ENCODE data around the gene CNTN4. TPM values are rescaled to one million over a fixed set of nuclear protein-coding genes. Genes with fewer than 3 reads are reported as not detected.

CNTN4 gene
- total RNA-seq, 1 donor from 2014 or later, result 5.2 TPM

- H3F3A ChIP-seq (ENCODE audit: low read depth), result no peaks in the 10 kb centered on the region
- H3K36me3 ChIP-seq, result no peaks in the 10 kb centered on the region
- H3K4me2 ChIP-seq, result no peak overlapping the region
- Mint-ChIP-seq H3K36me3 (no peaks in the 10 kb centered on the region), H3K27me3 (ENCODE audit: insufficient read depth, low read depth) (no peaks in the 10 kb centered on the region), H3K4me1 (no peaks in the 10 kb centered on the region), H3K4me3 (no peak overlapping the region), H3K27ac (no peak overlapping the region), H3K9me3 (no peaks in the 10 kb centered on the region)
- H3K27ac ChIP-seq, result no peak overlapping the region
- no peaks in the 10 kb centered on the region for H3K27me3 ChIP-seq
- TF ChIP-seq CTCF (IDR thresholded peaks at IDR 0.05), result no peak
- TF ChIP-seq EZH2phosphoT487 (IDR thresholded peaks at IDR 0.05), result no peak
- no peaks in the 10 kb centered on the region for H3K9me3 ChIP-seq (ENCODE audit: low read depth)
- no peak for DNase-seq (ENCODE audit: low spot score)
- H3K9ac ChIP-seq, result no peak overlapping the region
- no peaks in the 10 kb centered on the region for H3K79me2 ChIP-seq (ENCODE audit: low read depth)
- no peak overlapping the region for H3K4me3 ChIP-seq
- peaks cover 6% of the 10 kb centered on the region for H3K4me1 ChIP-seq
- H2AFZ ChIP-seq (replicated peaks), result no peak overlapping the region
- no peaks in the 10 kb centered on the region for H4K20me1 ChIP-seq (ENCODE audit: low read depth)
These were observed 763.7 kb downstream of the CNTN4 start for GRCh38 chr3:2862366-2862765.

- Histone ChIP-seq H3K27ac (no peak overlapping the region), H3K27me3 (no peaks in the 10 kb centered on the region), H3K4me1 (peaks cover 6% of the 10 kb centered on the region), H4K20me1 (ENCODE audit: low read depth) (no peaks in the 10 kb centered on the region), H3F3A (ENCODE audit: low read depth) (no peaks in the 10 kb centered on the region), H3K36me3 (no peaks in the 10 kb centered on the region), H3K4me3 (no peak overlapping the region), H3K9ac (no peak overlapping the region), H3K9me3 (ENCODE audit: low read depth) (no peaks in the 10 kb centered on the region), H2AFZ (replicated peaks) (no peak overlapping the region), H3K79me2 (ENCODE audit: low read depth) (no peaks in the 10 kb centered on the region), H3K4me2 (no peak overlapping the region)
- Mint-ChIP-seq H3K4me3 (no peak overlapping the region), H3K27me3 (ENCODE audit: insufficient read depth, low read depth) (no peaks in the 10 kb centered on the region), H3K4me1 (no peaks in the 10 kb centered on the region), H3K36me3 (no peaks in the 10 kb centered on the region), H3K9me3 (no peaks in the 10 kb centered on the region), H3K27ac (no peak overlapping the region)
- DNase-seq (ENCODE audit: low spot score), result no peak
- TF ChIP-seq EZH2 (IDR thresholded peaks at IDR 0.05) (no peak), EZH2phosphoT487 (IDR thresholded peaks at IDR 0.05) (no peak), CTCF (IDR thresholded peaks at IDR 0.05) (no peak)
These were observed 764.5 kb downstream of the CNTN4 start for GRCh38 chr3:2863127-2863526.

GRCh38 chr3:2869905-2870304 is 771.2 kb downstream of the CNTN4 start:
- Histone ChIP-seq H3K4me1 (no peaks in the 10 kb centered on the region), H3K4me2 (no peak overlapping the region), H3F3A (ENCODE audit: low read depth) (no peaks in the 10 kb centered on the region), H3K79me2 (ENCODE audit: low read depth) (no peaks in the 10 kb centered on the region), H3K27ac (no peak overlapping the region), H3K36me3 (no peaks in the 10 kb centered on the region), H3K4me3 (no peak overlapping the region), H4K20me1 (ENCODE audit: low read depth) (no peaks in the 10 kb centered on the region), H3K9ac (no peak overlapping the region), H3K9me3 (ENCODE audit: low read depth) (no peaks in the 10 kb centered on the region), H2AFZ (replicated peaks) (no peak overlapping the region), H3K27me3 (no peaks in the 10 kb centered on the region)
- H3K4me1 Mint-ChIP-seq, result no peaks in the 10 kb centered on the region
- no peaks in the 10 kb centered on the region for H3K9me3 Mint-ChIP-seq
- DNase-seq (ENCODE audit: low spot score), result no peak
- no peak for TF ChIP-seq EZH2phosphoT487 (IDR thresholded peaks at IDR 0.05)
- no peak for TF ChIP-seq CTCF (IDR thresholded peaks at IDR 0.05)
- TF ChIP-seq EZH2 (IDR thresholded peaks at IDR 0.05), result no peak
- H3K27ac Mint-ChIP-seq, result no peak overlapping the region
- H3K36me3 Mint-ChIP-seq, result no peaks in the 10 kb centered on the region
- H3K27me3 Mint-ChIP-seq (ENCODE audit: insufficient read depth, low read depth), result peaks cover under 1% of the 10 kb centered on the region
- no peak overlapping the region for H3K4me3 Mint-ChIP-seq
